GM21360 (cell line): Measurements from ENCODE around the gene KCNN2.

Experiments
- ATAC-seq: cut with Tn5 transposase; IDR thresholded peaks from one replicate; pipeline ENCODE4 v1.9.1; 2021; ENCODE audit warnings: mild to moderate bottlenecking, moderate library complexity; ENCODE audit not compliant: unreplicated experiment

Gene KCNN2

DNA sequence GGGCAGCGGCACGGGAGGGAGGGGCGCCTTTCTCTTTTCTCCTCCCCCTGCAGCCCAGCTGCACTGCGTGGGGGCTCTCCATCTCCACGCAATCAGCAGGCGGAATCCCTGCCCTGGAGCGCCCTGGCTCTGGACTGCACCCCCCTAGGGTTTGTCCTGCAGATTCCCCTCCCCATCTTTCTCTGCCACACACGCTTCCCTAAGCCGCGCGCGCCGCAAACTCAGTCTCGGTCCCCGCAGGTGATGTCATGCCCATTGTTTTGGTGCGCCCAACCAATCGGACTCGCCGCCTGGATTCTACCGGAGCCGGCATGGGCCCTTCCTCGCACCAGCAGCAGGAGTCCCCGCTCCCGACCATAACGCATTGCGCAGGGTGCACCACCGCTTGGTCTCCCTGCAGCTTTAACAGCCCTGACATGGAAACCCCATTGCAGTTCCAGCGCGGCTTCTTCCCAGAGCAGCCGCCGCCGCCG is at the start of gene KCNN2:
TSS of gene KCNN2 (plus strand) at position 347 of the 473 bp plus-strand sequence. CDS start at position 417, 70 bp downstream.
- ATAC-seq = peak; percentile 78

DNA sequence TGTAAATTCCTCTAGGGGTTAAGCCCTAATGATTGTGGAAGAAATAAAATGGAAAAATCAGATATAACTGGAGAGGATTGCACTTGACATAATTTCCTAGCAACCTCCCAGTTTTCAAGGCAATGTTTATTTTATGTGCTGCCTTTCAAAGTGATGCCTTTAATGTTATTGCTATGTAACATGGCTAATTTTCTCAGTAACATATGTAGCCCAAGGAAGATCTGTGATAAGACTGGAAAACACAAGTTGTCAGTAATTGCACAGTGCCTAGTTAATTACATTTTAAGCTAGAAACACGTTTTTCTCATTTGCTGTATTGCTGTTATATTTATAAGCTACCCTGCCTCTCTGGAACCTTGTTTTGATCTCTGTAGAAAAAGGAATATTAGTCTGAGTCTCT is 49.2 kb upstream of the KCNN2 start:
- ATAC-seq = no peak

DNA sequence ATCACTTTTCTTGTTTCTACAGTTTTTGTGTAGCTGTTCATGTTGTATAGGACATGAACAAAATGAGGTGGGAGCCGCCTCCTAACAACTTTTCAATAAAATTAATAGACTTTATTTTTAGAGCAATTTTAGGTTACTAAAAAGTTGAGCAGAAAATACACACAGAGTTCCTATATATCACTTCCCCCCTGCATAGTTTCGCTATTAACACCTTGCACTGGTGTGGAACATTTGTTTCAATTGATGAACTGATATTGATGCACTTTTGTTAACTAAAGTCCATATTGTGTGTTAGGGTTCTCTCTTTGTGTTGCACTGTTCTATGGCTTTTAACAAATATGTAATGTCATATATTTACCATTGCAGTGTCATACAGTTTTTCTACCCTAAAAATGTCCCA is 47.8 kb upstream of the KCNN2 start:
- ATAC-seq = peak; percentile 52

DNA sequence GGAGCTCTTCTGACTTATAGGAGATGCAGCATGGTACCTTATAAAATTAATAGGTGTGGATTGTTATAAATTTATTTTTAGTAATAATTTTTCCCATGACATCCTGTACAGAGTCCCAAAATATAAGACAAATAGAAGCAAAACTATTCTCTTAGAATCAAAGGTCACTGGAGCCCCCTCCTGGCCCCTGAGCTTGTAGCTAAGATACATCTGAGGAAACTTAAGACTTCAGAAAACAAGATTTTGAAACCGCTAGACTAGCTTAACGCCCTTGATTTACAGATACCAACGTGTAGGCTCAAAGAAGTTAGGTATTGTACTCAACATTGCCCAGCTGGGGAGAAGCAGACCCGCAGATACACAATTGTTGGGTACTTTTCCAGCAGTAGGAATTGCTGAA is 45.7 kb upstream of the KCNN2 start:
- ATAC-seq = no peak

DNA sequence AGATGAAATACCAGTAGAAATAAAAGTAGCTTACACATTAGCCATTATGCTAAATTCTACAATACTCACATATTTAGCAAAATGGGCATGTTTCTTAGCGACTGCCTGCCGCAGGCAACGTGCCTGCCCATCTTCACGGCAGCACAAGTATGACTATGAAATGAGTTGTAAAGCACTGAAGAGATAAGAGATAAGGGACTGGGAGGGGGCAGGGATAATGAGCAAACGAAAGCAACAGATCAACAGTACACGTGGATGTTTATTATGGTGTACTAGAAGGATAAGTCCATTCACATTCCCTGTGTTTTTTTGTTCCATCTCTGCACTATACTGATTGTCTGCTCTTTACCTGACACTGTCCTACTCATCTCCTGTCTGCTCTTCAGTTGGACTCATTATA is 44.1 kb upstream of the KCNN2 start:
- no peak for ATAC-seq

DNA sequence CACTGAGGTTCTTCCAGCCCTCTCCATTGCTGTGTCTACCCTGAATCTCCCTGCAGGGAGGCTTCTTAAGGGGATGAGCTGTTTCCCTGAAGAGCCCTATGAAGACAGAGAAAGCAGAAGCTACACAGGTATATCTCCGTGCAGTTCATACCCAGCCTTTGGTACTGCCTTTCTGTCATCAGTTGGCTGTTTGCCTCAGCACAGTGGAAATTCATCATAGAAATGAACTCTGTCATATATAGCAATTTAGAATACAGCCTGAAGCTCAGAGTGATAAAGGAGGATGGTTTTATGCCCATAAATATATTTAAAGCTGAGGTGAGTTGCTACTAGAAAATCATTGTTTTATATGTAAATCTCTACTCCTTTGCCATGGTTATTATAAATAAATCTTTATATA is 42.6 kb upstream of the KCNN2 start:
- no peak for ATAC-seq

DNA sequence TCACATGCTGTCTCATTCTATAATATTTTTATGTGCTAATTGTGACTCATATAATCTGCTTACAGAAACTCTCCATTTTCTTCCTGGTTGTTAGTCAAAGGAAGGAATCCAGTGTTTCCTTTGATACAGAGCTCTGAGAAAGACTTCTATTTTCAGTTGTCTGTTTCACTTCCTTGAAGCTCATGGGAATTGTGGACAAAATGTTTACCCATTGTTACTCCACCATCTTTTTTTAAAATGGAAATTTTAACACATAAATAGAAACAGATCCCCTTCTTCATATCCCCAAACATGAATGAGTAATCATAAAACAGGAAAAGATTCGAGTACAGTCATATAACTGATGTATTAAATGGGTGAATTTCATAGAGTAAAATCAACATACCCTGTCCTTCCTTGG is 42.0 kb upstream of the KCNN2 start:
- no peak for ATAC-seq

DNA sequence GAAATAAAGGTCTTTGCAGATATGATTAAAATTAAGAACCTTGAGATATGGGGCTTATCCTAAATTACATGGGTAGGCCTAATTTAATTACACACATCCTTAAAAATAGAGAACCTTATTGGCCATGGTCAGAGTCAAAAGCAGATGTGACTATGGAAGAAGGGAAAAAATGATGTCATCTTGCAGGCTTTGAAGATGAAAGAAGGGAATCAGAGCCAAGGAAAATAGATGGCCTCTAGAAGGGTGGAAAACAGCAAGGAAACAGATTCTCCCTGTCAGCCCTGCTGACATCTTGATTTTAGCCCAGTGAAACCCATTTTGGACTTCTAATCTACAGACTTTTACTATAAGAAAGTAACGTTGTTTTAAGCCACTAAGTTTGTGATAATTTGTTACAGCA is 37.6 kb upstream of the KCNN2 start:
- ATAC-seq = no peak

DNA sequence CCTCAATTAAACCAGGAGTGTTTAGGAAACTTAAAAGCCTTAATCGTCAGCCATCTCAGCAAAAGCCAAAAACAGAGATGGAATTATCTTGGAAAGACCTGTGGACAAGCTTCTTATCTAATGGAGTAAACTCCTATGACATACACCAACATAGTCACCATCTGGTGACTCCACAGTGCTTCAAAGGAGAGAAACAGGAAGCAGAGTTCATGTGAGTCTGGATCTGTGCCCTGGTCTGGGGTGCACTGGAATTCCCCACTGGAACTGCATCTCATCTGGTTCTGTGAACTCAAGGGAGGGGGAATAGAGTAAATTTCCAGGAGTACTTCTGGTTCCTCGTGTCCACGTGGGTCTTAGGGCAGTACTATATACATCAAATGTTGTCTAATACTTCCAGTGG is 36.3 kb upstream of the KCNN2 start:
- ATAC-seq = no peak

DNA sequence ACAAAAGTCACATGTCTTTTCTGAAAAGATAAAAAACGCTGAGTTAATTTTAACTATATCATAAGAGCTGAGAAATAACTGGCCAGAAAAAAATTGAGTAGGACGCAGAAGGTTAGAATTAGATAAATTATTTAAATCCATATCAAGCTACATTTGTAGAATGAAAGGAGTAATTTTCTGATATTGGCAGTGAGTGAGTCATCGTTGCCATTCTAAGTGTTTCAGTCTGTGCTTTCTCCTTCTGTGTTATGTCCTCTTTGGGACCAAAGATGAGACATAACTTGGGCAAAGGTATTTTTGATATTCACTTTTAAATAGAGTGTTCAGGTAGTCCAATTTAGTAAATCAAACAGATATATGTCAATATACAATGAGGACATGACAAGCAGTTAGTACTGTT is 34.4 kb upstream of the KCNN2 start:
- ATAC-seq = no peak

DNA sequence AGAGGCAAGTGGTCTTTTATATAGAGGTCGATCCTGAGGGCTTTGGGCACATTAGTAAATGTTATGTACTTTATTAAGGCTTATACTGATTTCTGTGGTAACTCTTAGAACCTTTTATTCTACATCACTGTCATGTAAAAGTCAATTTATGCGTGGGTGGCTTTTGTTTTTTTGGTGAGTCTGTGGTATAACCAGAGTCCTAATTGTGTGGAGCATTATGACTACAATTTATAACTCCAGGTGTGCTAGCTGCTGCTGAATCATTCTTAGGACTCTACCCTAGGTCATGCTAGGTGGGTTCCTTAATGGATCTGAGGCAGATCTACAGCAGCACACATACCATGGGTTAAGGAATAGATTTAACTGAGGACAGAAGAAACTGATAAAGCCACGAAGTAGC is 33.9 kb upstream of the KCNN2 start:
- no peak for ATAC-seq

DNA sequence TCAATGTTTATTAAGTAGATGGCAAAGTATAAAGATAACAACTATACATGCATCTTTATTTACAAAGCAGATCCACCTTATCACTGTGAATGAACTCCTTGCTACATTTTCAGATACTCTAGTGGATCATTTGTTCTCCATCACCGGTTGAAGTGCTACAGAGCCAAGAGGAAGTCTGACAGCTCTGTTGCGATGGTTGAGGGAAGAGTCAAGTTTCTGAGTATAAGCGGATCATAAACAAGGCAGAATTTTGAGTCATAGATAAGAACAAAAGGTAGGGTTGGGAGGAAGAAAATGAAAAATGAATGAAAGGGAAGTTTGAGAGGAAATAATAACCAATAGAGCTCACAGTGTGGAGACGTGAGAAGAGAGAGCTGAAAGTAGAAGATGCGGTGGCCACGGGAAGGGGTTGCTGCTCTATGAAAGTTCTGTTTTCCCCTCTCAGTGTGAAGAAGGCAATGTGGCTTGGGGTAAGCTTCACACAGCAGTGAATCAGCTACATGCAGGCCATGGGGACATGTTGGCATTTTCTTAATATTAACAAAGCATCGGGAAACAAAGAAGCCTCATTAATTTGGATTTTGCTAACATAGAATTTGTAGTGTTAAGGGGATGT is 30.8 kb upstream of the KCNN2 start:
- ATAC-seq = no peak

DNA sequence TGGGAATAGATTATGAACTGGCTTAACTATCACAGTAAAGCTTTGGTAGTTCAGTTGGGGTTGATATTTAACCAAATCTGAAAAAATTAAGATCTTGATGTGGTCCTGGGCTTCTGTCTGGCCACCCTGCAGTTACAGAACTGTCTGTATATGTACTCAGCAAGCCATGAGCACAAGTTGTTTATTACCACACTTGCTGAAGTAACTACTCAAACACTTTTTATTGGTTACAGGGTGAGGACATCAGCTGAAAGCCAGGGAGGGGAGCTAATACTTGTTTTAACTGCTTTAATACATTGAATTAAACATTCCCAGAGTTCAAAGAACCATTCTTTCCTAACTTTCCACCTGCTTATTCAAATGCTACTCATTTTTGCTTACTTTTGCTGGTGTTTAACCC is 29.4 kb upstream of the KCNN2 start:
- no peak for ATAC-seq

DNA sequence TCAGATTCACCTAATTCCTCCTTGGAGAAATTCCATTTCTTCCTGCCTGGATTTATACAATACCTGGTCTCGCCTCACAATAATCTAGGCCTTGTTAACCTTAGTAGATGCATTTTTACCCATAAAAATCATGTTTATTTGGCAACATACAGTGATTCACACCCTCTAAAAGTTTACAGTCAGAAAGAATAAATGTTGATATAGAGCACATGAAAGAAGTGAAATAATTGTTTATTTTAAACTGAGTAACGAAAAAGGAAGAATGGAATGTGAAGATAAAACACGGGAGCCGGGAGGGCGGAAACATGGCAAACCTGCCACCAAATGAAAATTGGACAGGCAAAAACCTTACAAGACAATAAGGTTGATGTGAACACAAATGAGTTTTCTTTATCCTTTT is 28.9 kb upstream of the KCNN2 start:
- no peak for ATAC-seq

DNA sequence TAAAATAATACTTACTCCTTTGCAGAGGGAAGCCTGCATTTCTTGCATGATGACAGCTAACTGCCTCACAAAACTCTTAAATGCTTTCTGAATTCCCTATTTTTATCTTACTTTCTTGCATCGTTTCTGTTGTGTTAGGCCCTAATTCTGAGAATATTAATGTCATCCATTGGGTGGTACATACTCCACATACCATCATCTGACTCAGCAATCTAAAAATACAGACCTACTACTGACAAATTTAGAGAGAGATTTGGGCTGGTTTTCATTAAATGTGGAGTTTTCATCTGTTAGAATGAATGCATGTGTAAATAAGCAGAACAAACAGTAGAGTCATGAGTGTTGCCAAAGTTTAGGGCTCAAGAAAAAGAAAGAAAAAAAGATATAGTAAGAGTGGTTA is 26.5 kb upstream of the KCNN2 start:
- no peak for ATAC-seq

DNA sequence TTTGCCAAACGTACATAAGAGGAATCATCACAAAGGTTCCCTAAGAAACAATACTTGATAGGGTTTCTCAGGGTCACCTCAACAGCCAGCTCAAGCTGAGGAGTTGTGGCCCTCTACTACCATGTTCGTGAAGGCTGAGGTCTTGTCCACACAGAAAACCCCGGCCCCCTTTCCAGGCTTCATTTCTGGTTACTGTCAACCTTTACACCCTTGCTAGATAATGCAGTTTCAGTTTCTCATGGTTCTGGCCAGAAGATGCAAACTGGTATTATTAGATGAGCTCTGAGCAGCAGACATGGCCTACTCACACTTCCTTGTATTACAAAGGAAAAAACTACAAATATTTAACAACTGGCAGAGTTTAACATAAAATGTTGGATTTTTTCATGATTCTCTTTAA is 22.8 kb upstream of the KCNN2 start:
- no peak for ATAC-seq

DNA sequence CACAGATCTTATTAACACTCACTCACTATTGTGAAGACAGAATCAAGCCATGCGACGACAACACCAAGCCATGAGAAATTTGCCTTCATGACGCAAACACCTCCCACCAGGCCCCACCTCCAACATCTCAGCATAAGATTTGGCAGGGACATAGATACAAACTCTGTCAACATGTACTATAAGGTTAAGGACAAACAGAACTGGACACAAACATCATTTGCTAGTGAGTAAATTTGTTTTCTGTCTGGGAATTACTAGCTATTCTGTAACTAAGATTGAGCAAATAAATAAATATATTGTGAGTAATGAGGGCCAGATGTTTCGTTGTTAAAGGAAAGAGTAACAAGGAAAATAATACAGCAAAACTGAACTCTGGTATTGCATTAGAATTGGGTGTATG is 15.7 kb upstream of the KCNN2 start:
- no peak for ATAC-seq

DNA sequence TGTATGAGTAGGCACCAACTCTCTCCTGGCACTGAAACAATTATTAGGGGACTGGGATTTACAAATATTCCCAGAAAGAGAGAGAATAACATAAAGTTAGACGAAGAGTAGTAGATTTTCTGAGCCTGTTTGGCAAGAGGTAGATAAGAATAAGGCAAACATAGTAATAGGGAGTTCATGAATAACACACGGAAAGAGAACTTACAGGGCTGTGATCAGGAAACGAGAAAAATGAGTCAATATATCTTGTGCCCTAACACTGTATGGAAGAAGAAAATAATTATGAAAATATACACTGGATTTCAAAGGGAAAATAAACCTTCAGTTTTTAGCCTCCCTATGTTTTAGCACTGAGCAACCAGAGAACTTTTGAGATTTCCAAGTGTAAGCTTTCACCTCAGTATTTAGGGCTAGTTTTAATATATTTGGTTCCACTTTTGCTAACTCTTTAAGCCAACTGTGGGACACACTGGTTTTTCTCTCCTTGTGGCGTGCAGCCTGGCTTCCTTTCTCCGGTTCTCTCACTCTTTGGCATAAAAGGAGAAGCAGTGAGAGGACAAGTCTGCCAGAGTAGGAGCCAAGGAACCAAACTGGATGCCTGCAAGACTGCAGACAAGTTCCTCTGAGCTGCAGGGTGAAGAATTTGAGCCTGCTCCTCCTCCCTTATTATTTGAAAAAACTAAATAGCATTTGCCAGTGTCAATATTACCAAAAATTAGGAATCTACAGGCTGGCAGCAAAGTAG is 6.6 kb upstream of the KCNN2 start:
- no peak for ATAC-seq

DNA sequence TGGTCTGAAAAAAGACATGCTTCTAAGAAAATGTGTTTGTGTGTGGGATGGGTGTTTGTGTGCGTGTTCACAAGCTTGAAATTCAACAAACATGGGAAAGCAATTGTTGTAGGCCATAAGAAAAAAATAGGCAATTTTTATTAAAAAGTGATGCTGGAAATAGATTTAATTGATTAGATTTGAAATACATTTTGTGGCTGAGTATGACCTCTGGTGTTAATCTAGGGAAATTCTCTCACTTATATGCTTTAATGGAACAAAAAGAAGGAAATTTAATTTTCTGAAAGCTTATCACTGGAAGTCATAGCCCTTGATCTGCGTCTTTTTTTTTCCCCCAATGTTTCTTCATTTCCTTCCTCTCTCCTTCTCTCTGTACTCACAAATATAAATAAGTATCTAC is 3.5 kb upstream of the KCNN2 start:
- ATAC-seq = no peak

DNA sequence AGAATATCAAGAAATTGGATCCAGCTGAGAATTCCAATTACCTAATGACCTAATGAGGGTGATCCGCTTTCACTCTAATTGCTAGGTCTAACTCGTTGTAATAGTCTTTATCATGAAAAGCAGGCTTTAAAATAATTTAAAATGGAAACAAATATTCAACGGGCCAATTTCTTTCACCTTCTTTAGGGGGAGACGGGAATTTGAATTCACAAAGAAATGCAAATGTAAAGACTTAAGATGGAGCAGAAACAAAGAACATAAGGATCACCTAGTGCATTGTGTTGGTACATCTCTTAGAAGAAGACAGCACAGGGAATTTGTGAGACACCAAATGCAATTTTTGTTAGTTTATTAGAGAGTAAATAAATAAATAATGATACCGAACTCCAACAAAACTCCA is 1.5 kb upstream of the KCNN2 start:
- no peak for ATAC-seq

DNA sequence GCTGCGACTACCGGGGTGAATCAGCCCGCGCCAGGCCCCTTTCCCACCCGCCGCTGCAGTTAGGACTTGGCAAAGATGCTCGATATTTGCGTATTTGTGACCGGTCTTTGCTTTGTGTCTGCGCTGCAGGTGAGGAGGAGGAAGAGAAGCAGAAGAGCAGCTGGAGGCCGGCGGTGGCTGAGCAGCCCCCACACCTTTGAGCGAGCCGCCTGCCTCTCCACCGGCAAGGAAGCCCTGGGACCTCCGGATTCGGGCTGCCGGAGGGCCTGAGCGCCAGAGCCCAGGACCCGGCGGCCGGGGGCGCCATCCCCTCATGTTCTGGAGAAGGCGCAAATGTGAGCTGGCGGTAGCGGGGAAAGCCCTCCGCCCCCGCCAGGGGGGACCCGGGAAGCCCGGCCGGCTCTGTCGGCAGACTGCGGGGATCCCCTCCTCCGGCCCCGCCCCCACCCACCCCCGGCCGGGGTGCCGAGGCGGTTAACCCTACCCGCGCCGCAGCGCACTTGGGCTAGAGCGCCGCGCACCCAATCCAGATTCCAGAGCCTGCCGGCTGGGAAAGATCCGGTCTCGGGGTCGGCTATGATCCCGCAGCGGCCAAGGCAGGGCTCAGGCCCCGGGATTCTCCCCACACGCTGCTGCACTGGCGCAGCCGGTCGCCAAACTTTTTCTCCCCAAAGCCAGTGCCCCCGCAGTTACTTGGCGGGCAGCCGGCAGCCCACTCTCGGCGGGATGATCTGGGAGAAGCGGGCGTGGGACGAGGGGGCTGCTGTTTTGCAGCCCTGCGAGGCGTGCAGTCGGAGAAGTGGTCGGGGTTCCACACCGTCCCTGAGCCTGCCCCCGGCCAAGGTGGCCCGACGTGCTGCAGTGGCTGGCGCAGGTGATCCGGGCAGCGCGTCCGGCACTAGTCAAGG is 800 bp upstream of the KCNN2 start:
- ATAC-seq = peak; percentile 41
